HFFc6 (cell line): ENCODE measurements around the gene OVOL3. TPM values are rescaled to one million over a fixed set of nuclear protein-coding genes. Genes with fewer than 3 reads are reported as not detected.

Experiments used
- DNase-seq: peaks from one replicate; pipeline ENCODE4 v3.0.0-alpha.2; 2018
- H3K27ac Mint-ChIP-seq: 2 replicates; pipeline ENCODE4 v1.8.0; 2020; ENCODE audit warnings: mild to moderate bottlenecking, mixed read lengths
- H3K27me3 Mint-ChIP-seq: 2 replicates; pipeline ENCODE4 v1.8.0; 2021; ENCODE audit warnings: mild to moderate bottlenecking, moderate library complexity, mixed read lengths; ENCODE audit not compliant: insufficient read depth
- H3K36me3 Mint-ChIP-seq: 2 replicates; pipeline ENCODE4 v1.8.0; 2021; ENCODE audit warnings: low read depth, mixed read lengths
- H3K4me1 Mint-ChIP-seq: 2 replicates; pipeline ENCODE4 v1.8.0; 2020; ENCODE audit warnings: low read depth, mixed read lengths
- H3K4me3 Mint-ChIP-seq: 2 replicates; pipeline ENCODE4 v1.8.0; 2020; ENCODE audit warnings: mild to moderate bottlenecking, moderate library complexity, mixed read lengths
- H3K9me3 Mint-ChIP-seq: 2 replicates; pipeline ENCODE4 v1.8.0; 2020; ENCODE audit warnings: mild to moderate bottlenecking, mixed read lengths
- total RNA-seq, 6 experiments: library from RNA; stranded (reverse); fragmentation: NEBNext Ultra II Directional; extraction: Animal tissue kit (Norgen Biotek cat#: 25700); gene quantifications; 2 replicates in 1 of 6; 3 replicates in 5 of 6; pipeline ENCODE4 v1.2.3, GENCODE V29; 2021
- TF ChIP-seq, protein P1 (sequence below): fragments of 200-600 bp; sonication (generic); IDR thresholded peaks from 2 replicates; pipeline ENCODE4 v1.5.0; 2021; ENCODE audit warnings: antibody characterized with exemption, mild to moderate bottlenecking

Gene OVOL3
- total RNA-seq, 6 experiments from 2014 or later = not detected

DNA sequence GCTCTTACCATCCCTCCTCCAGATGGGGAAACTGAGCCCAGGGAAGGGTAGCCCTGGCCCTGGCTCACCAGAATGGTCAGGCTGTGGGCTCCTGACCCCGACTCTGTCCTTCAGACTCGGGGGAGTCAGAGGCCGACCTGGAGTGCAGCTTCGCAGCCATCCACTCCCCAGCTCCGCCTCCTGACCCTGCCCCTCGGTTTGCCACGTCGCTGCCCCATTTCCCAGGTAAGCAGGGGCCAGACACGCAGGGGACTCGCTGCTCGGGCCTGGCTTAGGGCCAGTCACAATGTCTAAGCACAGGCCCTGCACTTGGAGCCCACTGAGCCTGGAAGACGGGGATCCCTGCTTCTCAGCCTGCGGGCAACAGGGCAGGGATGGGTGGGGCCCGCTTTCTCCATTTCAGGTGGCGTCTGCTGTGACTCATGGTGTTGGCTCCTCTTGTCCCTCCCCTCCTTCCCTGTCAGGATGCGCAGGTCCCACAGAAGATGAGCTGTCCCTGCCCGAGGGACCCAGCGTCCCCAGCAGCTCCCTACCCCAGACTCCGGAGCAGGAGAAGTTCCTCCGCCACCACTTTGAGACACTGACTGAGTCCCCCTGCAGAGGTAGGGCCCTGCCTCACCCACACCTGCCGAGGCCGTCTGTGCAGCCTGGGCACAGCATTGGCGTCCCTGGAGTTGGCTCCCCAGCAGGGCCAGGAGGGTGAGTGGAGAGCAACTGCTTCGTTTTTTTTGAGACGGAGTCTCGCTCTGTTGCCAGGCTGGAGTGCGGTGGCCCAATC lies 9.2 kb upstream of the OVOL3 start:
- Mint-ChIP-seq H3K27ac (no peak overlapping the region), H3K36me3 (peaks cover 12% of the 10 kb centered on the region; the same call in 1 of the 2 replicates), H3K4me3 (no peak overlapping the region), H3K4me1 (peaks cover 5% of the 10 kb centered on the region; the same call in 1 of the 2 replicates), H3K9me3 (no peaks in the 10 kb centered on the region), H3K27me3 (no peaks in the 10 kb centered on the region)
- no peak for DNase-seq
- TF ChIP-seq, protein P1, sequence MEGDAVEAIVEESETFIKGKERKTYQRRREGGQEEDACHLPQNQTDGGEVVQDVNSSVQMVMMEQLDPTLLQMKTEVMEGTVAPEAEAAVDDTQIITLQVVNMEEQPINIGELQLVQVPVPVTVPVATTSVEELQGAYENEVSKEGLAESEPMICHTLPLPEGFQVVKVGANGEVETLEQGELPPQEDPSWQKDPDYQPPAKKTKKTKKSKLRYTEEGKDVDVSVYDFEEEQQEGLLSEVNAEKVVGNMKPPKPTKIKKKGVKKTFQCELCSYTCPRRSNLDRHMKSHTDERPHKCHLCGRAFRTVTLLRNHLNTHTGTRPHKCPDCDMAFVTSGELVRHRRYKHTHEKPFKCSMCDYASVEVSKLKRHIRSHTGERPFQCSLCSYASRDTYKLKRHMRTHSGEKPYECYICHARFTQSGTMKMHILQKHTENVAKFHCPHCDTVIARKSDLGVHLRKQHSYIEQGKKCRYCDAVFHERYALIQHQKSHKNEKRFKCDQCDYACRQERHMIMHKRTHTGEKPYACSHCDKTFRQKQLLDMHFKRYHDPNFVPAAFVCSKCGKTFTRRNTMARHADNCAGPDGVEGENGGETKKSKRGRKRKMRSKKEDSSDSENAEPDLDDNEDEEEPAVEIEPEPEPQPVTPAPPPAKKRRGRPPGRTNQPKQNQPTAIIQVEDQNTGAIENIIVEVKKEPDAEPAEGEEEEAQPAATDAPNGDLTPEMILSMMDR = no peak

DNA sequence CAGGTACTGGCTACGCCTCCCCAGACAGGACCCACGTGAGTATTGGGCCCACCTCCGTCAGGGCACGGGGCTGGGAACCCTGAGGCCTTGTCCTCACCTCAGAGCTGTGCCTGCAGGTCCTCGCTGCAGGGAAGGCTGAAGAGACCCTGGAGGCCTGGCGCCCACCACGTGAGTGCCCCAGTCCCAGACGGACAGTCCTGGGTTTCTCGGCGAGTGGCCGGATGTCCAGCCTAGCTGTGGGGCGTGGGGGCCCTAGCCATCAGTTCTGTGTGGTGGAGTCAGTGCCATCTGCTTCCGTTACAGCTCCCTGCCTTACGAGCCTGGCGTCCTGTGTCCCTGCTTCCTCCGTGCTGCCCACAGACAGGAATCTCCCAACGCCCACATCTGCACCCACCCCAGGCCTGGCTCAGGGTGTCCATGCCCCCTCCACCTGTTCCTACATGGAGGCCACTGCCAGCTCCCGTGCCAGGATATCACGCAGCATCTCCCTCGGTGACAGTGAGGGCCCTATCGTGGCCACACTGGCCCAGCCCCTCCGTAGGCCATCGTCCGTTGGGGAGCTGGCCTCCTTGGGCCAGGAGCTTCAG lies 7.8 kb upstream of the OVOL3 start:
- Mint-ChIP-seq H3K9me3 (no peaks in the 10 kb centered on the region), H3K36me3 (peaks cover 9% of the 10 kb centered on the region; the same call in 1 of the 2 replicates), H3K4me3 (no peak overlapping the region), H3K4me1 (peaks cover 5% of the 10 kb centered on the region; the same call in 1 of the 2 replicates), H3K27ac (no peak overlapping the region), H3K27me3 (no peaks in the 10 kb centered on the region)
- no peak for DNase-seq
- TF ChIP-seq, protein P1 = no peak

DNA sequence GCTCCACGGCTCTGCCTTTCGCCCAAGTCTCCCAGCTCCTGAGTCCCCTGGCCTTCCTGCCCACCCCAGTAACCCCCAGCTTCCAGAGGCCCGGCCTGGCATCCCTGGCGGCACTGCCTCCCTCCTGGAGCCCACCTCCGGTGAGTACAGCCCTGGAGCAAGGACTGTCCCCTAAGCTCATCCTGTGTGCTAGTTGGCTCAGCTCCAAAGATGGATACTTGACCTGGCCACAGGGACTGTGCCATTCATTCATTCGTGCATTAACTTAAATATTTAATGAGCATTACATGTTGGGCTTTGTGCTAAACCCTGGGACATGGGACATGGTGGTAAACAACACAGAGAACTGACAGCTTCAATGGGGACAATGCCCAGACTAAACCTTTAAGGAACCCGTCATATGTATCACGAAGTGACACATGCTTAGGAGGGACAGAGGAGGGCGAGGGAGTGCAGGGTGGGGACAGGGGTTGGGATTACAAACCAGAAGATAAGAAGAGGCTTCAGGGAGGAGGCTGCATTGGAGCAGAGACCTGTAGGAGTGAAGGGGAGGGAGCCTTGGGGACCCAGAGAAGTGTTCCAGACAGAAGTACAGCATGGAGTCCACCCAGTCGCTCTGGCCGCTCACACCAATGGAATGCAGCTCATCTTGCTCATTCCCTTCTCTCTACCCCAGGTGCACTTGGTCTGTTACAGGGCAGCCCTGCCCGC lies 6.9 kb upstream of the OVOL3 start:
- Mint-ChIP-seq H3K27ac (no peak overlapping the region), H3K27me3 (no peaks in the 10 kb centered on the region), H3K4me1 (peaks cover 5% of the 10 kb centered on the region; the same call in 1 of the 2 replicates), H3K4me3 (no peak overlapping the region), H3K36me3 (0 out of 2 replicates have a peak, but pooled peaks cover 9% of the 10 kb centered on the region), H3K9me3 (no peaks in the 10 kb centered on the region)
- TF ChIP-seq, protein P1 = no peak
- DNase-seq = no peak

DNA sequence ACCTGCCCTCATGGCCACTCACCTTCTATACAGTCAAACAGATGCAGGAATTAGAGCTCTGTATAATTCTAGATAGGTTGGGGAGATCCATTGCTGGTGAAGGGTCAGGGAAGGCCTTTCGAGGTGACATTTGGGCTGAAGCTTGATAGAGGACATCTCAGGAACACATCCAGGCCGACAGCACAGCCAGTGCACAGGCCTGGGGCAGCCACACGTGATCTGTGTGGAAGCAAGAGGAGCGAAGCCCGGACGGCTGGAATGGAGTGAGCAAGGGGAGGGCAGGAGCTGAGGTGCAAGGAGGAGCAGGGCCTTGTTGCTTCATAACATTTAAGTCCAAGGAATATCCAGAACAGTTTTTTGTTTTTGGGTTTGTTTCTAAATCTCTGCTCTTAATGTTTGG lies 4.5 kb upstream of the OVOL3 start:
- 0 out of 2 replicates have a peak, but pooled peaks cover 9% of the 10 kb centered on the region for H3K36me3 Mint-ChIP-seq
- no peak overlapping the region for H3K4me3 Mint-ChIP-seq
- H3K27me3 Mint-ChIP-seq = no peaks in the 10 kb centered on the region
- H3K4me1 Mint-ChIP-seq = peaks cover 5% of the 10 kb centered on the region; the same call in 1 of the 2 replicates
- no peak for DNase-seq
- H3K27ac Mint-ChIP-seq = no peak overlapping the region
- no peaks in the 10 kb centered on the region for H3K9me3 Mint-ChIP-seq
- TF ChIP-seq, protein P1 = no peak

DNA sequence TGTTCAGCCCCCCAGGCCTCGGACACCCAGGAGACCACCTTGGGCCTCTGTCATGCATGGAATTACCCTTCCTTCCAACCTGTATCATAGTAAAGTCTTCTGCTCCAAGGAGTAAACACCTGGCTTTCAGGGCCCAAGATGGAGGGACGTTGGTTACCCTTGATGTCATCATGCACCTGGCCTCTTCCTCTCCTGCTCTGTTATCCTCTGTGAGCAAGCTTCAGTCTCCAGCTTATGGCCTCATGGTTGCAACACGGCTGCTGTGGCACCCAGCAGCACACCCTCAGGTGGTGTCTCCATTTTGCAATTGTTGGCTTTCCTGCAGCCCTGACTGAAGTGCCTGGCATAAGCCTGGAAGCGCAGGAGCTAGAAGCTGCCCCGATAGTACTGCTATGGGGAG lies 4.0 kb upstream of the OVOL3 start:
- H3K4me1 Mint-ChIP-seq = peaks cover 5% of the 10 kb centered on the region; the same call in 1 of the 2 replicates
- H3K27ac Mint-ChIP-seq = no peak overlapping the region
- H3K4me3 Mint-ChIP-seq = no peak overlapping the region

More for the DNA sequence above, 4.0 kb upstream of the OVOL3 start:
- H3K36me3 Mint-ChIP-seq = 0 out of 2 replicates have a peak, but pooled peaks cover 9% of the 10 kb centered on the region
- no peak for DNase-seq
- TF ChIP-seq, protein P1 = no peak
- no peaks in the 10 kb centered on the region for H3K27me3 Mint-ChIP-seq
- H3K9me3 Mint-ChIP-seq = no peaks in the 10 kb centered on the region
